Psoas muscle (tissue), 8 donors: Measurements from ENCODE around the gene RAD51B. TPM values are rescaled to one million over a fixed set of nuclear protein-coding genes. Genes with fewer than 3 reads are reported as not detected.

Source experiments
- ATAC-seq, 4 donors: fragments of 200-7000 bp; cut with Tn5 transposase; one replicate each; pipeline ENCODE4 v1.9.1; 2020; ENCODE audit warnings: moderate library complexity in 3 of 4, mild to moderate bottlenecking in 2 of 4
- DNase-seq, 2 donors: peaks; one replicate each; pipeline ENCODE4 v3.0.0-alpha.2; 2020
- H3K27ac ChIP-seq: fragments of 200-600 bp; one replicate; pipeline ENCODE4 v1.8.0; 2022
- H3K27me3 ChIP-seq, 3 donors: fragments of 200-600 bp in 1 of 3; one replicate each; pipeline versions ENCODE4 v1.6.1 to v1.8.0; 2013 to 2022; ENCODE audit warnings: low read length in 2 of 3, mild to moderate bottlenecking in 2 of 3, moderate library complexity in 1 of 3; ENCODE audit not compliant: insufficient read depth in 3 of 3
- H3K36me3 ChIP-seq, 2 donors: fragments of 200-600 bp in 1 of 2; one replicate each; pipeline versions ENCODE4 v1.6.1 to v1.8.0; 2013 to 2022; ENCODE audit warnings: low read depth in 1 of 2, mild to moderate bottlenecking in 1 of 2, moderate library complexity in 1 of 2; ENCODE audit not compliant: insufficient read depth in 1 of 2
- H3K4me1 ChIP-seq: fragments of 200-600 bp; one replicate; pipeline ENCODE4 v1.8.0; 2022
- H3K4me3 ChIP-seq: fragments of 200-600 bp; one replicate; pipeline ENCODE4 v1.8.0; 2022; ENCODE audit warnings: mild to moderate bottlenecking
- H3K9me3 ChIP-seq: fragments of 200-600 bp; one replicate; pipeline ENCODE4 v1.8.0; 2022
- WGBS, 3 donors: extraction: QIAGEN DNeasy Blood & Tissue Kit; methylation state at CpG; one replicate each; pipeline versions ENCODE4 v1.1.6 to v1.1.7; 2013; 5-methylcytosine and 5-hydroxymethylcytosine counted together
- intact Hi-C, 2 donors: fragments of 100-400 bp; cut with DNase I; formaldehyde crosslinking; loops; one replicate each; pipeline versions ENCODE4 v1.11.0 to v1.14.2; 2022
- polyA plus RNA-seq, 3 donors: library from polyadenylated mRNA; stranded (reverse); fragments of 200-250 nt; gene quantifications; one replicate each; pipeline ENCODE4 v1.2.3, GENCODE V29; 2013
- total RNA-seq, 4 donors: library from RNA; stranded (reverse); fragmentation: NEBNext Ultra II Directional in 2 of 4; extraction: Animal tissue kit (Norgen Biotek cat#: 25700) in 2 of 4; gene quantifications; one replicate each; pipeline versions ENCODE4 v1.2.1 to v1.2.4, GENCODE V29; 2021 to 2023
- TF ChIP-seq, protein P1 (sequence below): fragments of 200-600 bp; IDR thresholded peaks from one replicate; pipeline ENCODE4 v1.8.0; 2022; ENCODE audit warnings: antibody characterized with exemption
- donor health status: healthy with polysubstance abuse.
- donor health status: DM: no; HTN: no; CAD: no; lungs with moderate emphysema.
- donor health status: Bipolar disorder and iron deficiency.
- donor health status: healthy.
- donor health status: DM: yes; HTN: yes; CAD: no.
- donor health status: DM: no; HTN: no; CAD: no.
- donor health status: DM: no; HTN: no; CAD: no.
- donor health status: DM: yes; HTN: yes; CAD: no.

RAD51B gene
- total and polyA plus RNA-seq, 7 donors = 0.60 to 7.2 (median 2.2) TPM

DNA sequence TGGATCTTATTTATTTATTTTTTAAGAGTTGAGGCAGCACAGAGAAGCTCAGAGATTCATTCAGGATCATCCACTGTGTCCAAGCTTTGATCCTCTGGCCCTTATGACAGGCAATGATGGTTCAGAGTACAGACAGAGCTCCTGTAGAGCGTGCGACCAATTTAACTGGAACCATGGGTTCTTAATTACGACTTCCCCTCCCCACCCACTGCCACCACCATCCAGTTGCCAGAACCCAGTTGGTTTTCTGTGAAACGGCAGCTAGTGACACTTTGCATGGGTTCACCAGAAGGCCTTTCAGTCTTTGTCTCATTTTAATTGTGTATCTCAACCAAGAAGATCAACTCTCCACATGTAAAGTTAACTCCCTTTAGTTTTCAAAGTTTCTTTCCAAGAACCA, 495.1 kb downstream of the RAD51B start:
- no peaks in the 10 kb centered on the region for H3K9me3 ChIP-seq
- WGBS, 3 donors = 74 to 92% (median 82%) methylated on average over 4 of the region's 4 CpGs
- H3K27me3 ChIP-seq = no peaks in the 10 kb centered on the region
- TF ChIP-seq, protein P1, sequence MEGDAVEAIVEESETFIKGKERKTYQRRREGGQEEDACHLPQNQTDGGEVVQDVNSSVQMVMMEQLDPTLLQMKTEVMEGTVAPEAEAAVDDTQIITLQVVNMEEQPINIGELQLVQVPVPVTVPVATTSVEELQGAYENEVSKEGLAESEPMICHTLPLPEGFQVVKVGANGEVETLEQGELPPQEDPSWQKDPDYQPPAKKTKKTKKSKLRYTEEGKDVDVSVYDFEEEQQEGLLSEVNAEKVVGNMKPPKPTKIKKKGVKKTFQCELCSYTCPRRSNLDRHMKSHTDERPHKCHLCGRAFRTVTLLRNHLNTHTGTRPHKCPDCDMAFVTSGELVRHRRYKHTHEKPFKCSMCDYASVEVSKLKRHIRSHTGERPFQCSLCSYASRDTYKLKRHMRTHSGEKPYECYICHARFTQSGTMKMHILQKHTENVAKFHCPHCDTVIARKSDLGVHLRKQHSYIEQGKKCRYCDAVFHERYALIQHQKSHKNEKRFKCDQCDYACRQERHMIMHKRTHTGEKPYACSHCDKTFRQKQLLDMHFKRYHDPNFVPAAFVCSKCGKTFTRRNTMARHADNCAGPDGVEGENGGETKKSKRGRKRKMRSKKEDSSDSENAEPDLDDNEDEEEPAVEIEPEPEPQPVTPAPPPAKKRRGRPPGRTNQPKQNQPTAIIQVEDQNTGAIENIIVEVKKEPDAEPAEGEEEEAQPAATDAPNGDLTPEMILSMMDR = no peak
- H3K4me3 ChIP-seq = no peak overlapping the region
- no peaks in the 10 kb centered on the region for H3K36me3 ChIP-seq
- peaks cover 5% of the 10 kb centered on the region for H3K4me1 ChIP-seq
- H3K27ac ChIP-seq = no peak overlapping the region
- ATAC-seq (no peak), DNase-seq (no peak)
- intact Hi-C loops = no loop called here

DNA sequence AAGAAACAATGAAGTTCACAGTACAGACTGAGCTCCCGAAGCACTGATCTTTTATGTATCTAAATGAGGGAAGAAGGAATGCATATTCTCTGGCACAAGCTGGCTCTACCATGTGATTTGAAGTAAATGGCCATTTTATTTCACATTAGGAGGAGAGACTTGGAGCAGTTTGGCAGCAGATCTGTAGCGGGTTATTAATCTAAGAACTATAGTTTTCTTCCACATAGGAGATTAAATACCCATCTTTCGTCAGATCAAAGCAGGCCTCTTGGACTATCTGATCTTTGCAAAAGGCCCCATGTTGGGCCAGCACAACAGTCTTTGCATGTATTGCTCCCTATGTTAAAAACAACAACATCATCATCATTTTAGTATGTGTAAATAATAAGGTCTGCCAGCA, 495.5 kb downstream of the RAD51B start:
- DNase-seq = no peak
- no peaks in the 10 kb centered on the region for H3K27me3 ChIP-seq
- TF ChIP-seq, protein P1 = no peak
- no peak overlapping the region for H3K4me3 ChIP-seq
- no peak for ATAC-seq
- no peaks in the 10 kb centered on the region for H3K9me3 ChIP-seq
- intact Hi-C loops = no loop called here
- WGBS, 3 donors = 91 to 96% (median 94%) methylated on average over 3 of the region's 3 CpGs
- H3K27ac ChIP-seq = no peak overlapping the region
- peaks cover 5% of the 10 kb centered on the region for H3K4me1 ChIP-seq
- no peaks in the 10 kb centered on the region for H3K36me3 ChIP-seq

DNA sequence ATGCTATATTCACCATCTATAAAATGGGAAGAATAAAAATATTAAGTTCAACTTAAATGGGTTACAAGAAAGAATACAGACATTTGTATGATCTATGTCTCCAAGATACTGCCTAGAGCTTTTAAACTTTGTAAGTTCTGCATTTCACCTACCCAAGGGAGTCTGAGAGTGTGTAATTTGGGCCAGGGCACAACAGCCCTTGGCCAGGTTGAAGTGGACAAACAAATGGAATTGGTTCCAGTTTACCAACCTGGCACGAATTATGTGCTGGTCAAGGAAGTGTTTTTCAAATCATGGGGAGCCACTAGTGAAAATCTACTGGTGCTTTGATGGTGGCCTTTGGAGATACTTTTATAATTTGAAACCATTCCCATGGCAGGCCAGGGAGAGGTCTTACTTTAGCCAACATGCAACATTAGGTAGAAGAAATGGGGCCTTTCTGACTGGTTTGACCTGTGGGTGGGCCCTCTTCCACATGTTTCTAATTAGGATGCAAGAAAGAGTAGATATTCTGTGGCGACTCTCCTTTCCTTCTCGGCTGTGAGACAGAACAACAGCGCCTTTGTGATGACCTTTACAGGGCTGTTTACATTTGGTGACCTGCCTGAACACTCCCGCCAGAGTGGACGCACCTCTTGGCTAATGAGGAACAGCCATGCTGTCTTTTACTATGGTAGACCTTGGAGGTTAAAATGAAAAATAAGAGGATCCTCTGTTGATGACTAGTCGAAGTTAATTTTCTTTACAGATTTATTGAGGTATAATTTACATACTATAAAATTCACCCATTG, 496.7 kb downstream of the RAD51B start:
- DNase-seq (no peak), ATAC-seq (no peak)
- peaks cover 5% of the 10 kb centered on the region for H3K4me1 ChIP-seq
- intact Hi-C loops = no loop called here
- no peak overlapping the region for H3K4me3 ChIP-seq
- 86 to 89% (median 89%) methylated on average over 7 of the region's 7 CpGs for WGBS, 3 donors
- no peaks in the 10 kb centered on the region for H3K36me3 ChIP-seq
- TF ChIP-seq, protein P1 = no peak
- no peaks in the 10 kb centered on the region for H3K27me3 ChIP-seq
- no peak overlapping the region for H3K27ac ChIP-seq
- H3K9me3 ChIP-seq = no peaks in the 10 kb centered on the region

DNA sequence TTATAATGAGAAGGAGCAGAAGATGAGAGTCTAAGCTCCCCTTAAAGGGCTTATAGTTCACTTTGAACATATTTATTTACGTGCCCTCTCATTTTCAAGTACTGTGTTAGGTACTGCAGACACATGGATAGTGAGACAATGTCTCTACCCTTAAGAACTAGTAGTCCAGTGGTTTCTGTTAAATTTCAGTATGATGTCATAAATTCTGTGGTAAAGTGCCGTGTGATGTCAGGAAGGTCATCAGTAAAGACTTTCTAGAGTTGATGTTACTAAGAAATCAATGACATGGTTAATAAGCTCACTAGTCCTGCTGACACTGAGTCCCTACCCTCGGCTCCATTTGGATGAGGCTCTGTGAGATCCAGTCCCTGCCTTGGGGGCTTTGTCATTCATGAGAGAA, 497.7 kb downstream of the RAD51B start:
- WGBS, 3 donors = 95 to 97% (median 96%) methylated on average over 3 of the region's 3 CpGs

More for the DNA sequence above, 497.7 kb downstream of the RAD51B start:
- ATAC-seq (no peak), DNase-seq (no peak)
- intact Hi-C loops = no loop called here
- H3K9me3 ChIP-seq = no peaks in the 10 kb centered on the region
- H3K27ac ChIP-seq = no peak overlapping the region
- no peak overlapping the region for H3K4me3 ChIP-seq
- no peaks in the 10 kb centered on the region for H3K36me3 ChIP-seq
- H3K4me1 ChIP-seq = peaks cover 5% of the 10 kb centered on the region
- H3K27me3 ChIP-seq = no peaks in the 10 kb centered on the region
- TF ChIP-seq, protein P1 = no peak
